ENCODE measurements around the gene DLGAP1. TPM values are rescaled to one million over a fixed set of nuclear protein-coding genes. Genes with fewer than 3 reads are reported as not detected.

The DLGAP1 gene
- total RNA-seq, 1 donor from 2014 or later, result 5.3 TPM

GRCh38 chr18:3759099-3759498, 696.0 kb downstream of the DLGAP1 start:
- no peak for DNase-seq

- no peak for DNase-seq
These were observed 696.6 kb downstream of the DLGAP1 start for GRCh38 chr18:3758531-3758930.

DNA sequence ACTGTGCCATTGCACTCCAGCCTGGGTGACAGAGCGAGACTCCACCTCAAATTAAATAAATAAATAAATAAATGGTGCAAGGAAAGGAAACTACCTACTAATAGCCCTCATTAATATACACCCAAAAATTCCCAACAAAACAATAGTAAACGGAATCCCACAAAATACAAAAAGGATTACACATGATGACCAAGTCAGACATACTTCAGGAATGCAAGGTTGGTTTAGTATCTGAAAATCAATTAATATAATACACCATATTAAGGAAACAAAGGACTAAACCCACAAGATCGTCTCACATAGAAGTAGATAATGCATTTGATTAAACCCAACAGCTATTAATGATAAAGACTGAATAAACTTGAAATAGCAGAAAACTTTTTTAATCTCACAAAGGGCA, 697.7 kb downstream of the DLGAP1 start:
- no peak for DNase-seq

GRCh38 chr18:3753106-3753505, 702.0 kb downstream of the DLGAP1 start:
- no peak for DNase-seq

DNA sequence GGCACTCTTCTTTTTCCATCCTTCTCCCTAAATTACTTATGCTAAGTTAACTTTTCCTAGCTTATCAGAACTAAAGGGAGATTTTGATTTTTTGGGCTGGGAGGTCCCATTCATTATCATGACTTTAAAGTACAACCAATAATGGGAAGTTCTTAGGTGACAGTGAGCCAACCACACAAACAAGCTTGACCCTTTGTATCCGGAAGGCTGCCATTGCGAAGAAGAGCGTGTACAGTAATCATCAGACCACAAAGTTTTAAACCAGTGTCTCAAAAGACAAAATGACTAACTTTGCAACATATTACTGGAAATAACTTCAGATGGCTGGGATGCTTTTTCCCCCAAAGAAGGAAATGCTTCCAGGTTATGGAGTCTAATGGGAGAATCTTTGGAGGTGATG, 707.0 kb downstream of the DLGAP1 start:
- no peak for DNase-seq

DNA sequence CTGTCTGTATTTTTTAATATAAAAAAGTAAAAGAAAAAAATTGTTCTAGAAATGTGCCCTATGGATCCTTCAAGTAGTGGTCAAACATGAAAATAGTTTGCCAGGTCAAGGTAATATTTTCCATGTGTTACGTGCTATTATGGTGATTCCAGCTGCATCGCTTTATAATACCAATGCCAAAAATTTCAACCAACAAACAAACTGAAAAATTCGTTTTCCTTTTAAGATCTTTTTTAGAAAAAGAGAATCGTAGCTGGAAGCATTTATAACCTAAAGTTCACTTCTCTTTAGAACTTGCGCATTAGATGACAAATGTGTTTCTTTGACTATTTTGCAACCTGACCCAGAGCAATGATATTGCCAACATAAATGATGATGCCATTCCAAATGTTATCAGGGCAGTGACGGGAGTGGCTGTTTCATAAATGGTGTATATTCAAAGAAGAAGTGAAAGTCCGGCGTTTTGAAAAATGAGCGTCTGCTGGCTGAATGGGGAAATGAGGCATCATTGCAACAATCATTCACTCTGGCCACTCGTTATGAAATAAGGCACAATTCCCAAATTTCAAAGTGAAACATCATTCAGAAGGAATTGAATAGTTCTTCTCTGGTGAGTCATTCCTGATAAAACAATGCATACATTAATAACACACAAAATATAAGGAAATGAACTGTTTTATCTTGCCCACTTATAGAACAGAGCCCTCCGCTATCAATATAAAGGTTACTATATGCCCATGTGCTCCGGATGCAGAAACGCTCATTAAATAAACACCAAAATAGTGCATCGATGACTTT, 707.7 kb downstream of the DLGAP1 start:
- no peak for DNase-seq

GRCh38 chr18:3742541-3742940, 712.6 kb downstream of the DLGAP1 start:
- no peak for DNase-seq

DNA sequence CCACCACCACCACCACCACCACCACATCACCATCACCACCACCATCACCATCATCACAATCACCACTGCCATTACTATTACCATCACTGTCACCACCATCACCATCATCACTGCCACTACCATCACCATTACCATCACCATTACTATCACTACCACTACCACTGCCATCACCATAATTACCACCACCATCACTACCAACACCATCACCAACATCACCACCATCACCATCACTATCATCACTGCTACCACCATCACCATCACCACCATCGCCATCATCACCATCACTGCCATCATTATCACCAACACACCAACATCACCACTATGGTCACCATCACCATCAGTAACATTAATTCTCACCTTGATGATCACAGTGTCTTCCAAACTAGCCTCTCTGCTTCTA, 713.8 kb downstream of the DLGAP1 start:
- DNase-seq, result no peak

- DNase-seq, result no peak
These were observed 726.2 kb downstream of the DLGAP1 start for GRCh38 chr18:3728704-3729437.

- DNase-seq, result no peak
These were observed 727.8 kb downstream of the DLGAP1 start for GRCh38 chr18:3727274-3727673.

DNA sequence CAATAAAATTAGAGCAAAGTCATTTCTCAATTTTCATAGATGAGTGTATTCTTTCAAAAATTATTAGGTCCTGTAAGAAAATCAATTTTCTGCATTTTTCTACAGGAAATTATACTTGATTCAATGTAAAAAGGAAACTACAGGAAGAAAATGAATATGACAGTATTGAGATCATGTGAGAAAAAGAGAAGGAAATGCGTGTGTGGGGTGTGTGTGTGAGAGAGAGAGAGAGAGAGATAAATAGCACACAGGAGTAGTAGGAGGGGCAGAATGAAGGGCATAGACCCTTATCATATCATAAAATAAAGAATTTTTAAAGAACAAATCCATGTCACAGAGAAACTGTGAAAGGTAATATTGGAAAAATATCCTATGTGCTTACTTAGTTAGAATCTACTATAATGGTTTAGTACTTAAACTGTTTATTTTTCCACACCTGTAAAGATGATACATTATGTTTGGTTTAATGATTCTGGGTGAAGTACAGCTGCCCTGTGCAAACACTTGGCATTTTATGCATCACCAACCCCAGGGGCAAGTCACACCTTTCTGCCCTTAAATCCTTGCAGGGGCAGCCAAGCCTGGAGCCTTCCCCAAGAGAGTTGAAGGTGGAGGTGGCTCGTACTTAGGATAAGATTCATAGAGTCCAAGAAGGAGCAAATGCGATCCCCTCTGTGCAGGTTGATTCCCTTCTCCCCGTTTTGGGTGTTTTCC, 728.7 kb downstream of the DLGAP1 start:
- DNase-seq, result no peak

GRCh38 chr18:3725115-3725514, 730.0 kb downstream of the DLGAP1 start:
- DNase-seq, result no peak

- DNase-seq, result no peak
These were observed 731.6 kb downstream of the DLGAP1 start for GRCh38 chr18:3723554-3723953.

DNA sequence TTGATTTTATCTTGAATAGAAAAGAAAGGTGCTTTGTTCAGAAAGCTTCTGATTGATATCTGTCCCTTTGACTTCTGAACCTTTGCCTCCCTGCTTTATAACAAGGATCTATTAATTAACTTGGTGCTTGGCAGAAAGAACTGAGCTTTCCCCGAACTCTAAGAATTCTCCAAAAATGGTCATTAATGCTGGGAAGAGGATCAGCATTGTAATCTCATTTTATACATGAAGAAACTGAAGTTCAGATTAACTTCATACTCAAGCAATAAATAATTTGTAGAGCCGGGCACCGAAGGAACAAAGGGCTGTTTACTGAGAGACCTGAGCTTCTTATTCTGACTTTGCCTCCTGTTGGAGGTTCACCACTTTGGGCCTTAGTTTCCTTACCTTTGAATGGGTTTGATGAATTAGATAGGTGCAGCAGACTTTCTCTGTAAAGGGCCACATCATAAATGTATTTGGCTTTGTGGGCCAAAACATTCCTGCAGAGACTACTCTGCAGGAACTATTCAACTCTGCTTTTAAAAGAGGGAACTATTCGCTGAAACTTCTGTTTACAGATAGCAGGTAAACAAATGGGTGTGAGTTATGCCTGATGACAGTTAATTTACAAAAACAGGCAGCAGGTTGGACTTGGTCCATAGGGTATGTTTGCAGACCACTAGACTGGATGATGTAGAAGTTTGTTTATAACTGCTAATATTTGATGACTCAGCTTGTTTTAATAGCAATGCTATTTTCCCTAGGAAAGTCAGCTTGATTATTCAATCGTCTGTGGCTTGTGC, 732.3 kb downstream of the DLGAP1 start:
- DNase-seq, result no peak

- no peak for DNase-seq
These were observed 733.1 kb downstream of the DLGAP1 start for GRCh38 chr18:3721771-3722648.

GRCh38 chr18:3720818-3721545, 734.1 kb downstream of the DLGAP1 start:
- DNase-seq, result no peak

DNA sequence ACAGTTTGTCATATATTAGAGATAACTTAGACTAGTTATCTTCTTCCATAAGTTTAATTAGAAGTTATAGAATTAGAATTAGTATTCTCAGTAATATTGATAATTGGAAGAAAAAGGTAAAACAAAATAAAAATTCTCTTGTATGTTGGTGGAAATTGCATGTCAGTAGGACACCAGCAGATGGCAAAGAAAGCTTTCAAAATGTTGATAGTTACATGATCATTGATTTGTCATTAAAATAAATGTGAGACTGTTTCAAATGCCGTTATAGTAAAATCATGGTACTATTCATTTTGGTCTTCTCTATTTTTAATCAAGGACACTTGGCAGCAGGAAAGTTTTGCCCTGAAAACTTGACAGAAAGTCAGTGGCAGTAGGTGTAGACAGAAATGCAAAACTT, 734.9 kb downstream of the DLGAP1 start:
- DNase-seq, result no peak

GRCh38 chr18:3717376-3718025, 737.6 kb downstream of the DLGAP1 start:
- no peak for DNase-seq

- no peak for DNase-seq
These were observed 738.9 kb downstream of the DLGAP1 start for GRCh38 chr18:3716116-3716660.

Data from skin of body (tissue), 2 donors.